ENCODE data around the gene GRID1.
"Not testable (repeated sequence)": the region's sequence is repeated elsewhere in the genome, so short reads cannot be mapped to it uniquely, and the experiment has no call there.

Gene GRID1

GRCh38 chr10:85789982-85790789 lies 576.4 kb downstream of the GRID1 start:
- no peak for DNase-seq (ENCODE audit: low read depth in 1 of 2, low spot score in 1 of 2)

DNA sequence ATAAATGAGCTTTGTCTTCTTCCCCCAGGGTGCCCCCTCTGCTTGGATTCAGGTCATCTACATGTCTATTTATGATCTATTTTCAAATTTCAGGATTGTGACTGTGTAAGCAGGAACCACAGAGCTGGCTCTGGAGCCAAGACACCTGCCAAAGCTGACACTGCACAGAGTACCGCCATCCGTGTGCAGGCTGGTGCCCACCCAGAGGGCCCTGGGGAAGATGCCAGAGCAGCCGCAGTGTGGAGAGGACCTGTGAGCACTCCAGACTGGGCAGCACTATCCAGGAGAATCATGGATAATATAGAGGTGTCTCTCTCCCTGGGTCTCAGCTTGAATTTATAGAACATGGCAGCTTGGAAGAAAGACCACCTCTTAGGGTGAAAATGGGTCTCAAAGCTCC lies 577.5 kb downstream of the GRID1 start:
- no peak for DNase-seq (ENCODE audit: low read depth in 1 of 2, low spot score in 1 of 2)

- no peak for DNase-seq (ENCODE audit: low read depth in 1 of 2, low spot score in 1 of 2)
Measured at GRCh38 chr10:85788570-85788969, 578.0 kb downstream of the GRID1 start.

DNA sequence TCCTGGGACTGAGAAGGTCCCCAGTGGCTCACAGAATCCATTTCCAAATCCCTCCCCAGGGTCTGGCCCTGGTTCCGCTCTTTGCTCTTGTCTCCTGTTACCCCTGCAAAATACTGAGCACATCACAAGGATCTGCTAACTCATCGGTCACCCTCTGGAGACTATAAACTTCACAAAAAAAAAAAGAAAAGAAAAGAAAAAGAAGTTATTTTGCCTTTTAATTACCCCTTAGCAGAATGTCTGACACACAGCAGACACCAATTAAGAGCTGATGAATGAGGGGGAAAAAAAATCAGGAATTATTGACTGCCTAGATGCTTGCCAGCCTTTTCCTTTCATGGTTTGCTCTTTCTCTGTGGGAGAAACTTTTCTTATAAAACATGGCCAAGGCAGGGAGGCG lies 578.7 kb downstream of the GRID1 start:
- DNase-seq (ENCODE audit: low read depth in 1 of 2, low spot score in 1 of 2) = no peak

- DNase-seq (ENCODE audit: low read depth in 1 of 2, low spot score in 1 of 2) = no peak
Measured at GRCh38 chr10:85787393-85787792, 579.2 kb downstream of the GRID1 start.

DNA sequence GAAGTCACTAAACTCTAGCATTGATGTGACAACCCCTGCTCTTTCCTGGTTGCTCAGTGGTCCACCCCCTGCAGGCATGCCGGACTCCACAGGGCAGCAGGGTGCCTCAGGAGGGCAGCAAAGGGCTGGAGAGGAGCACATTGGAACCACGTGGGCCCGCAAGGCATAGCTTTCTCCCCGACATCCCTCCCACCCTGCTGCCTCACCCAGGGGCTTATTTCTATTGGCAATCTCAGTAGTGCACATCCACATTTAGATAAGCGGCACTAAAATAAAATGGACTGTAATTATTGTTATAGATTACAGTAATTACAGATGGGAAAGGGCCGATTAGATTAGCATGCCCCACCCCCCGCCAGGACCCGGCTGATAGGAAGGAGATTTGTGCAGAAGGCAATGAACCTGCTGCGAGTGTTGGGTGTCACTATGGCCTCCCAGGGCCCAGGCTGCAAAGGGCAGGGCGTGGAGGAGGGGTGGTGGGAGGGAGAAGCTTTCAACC lies 580.1 kb downstream of the GRID1 start:
- no peak for DNase-seq (ENCODE audit: low read depth in 1 of 2, low spot score in 1 of 2)

GRCh38 chr10:85784792-85785191 lies 581.8 kb downstream of the GRID1 start:
- no peak for DNase-seq (ENCODE audit: low read depth in 1 of 2, low spot score in 1 of 2)

- no peak for DNase-seq (ENCODE audit: low read depth in 1 of 2, low spot score in 1 of 2)
Measured at GRCh38 chr10:85781404-85781803, 585.2 kb downstream of the GRID1 start.

- DNase-seq (ENCODE audit: low read depth in 1 of 2, low spot score in 1 of 2) = no peak
Measured at GRCh38 chr10:85778074-85778473, 588.5 kb downstream of the GRID1 start.

DNA sequence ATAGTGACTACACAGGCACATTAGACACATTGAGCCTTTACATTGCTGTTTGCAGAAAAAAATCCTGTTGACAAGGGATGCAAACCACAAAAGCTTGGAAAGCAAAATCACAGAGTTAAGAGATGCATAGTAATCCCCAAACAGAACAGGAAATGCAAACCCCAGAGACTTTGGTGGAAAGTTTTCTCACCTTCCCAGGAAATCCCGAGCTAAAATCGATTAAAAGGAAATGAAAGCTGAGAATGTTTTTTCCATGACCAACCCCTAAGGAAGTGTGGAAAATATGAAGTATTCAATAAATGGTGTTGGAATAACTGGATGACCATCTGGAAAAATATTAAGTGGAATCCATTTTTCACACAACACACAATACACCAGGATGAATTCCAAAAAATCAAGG lies 598.7 kb downstream of the GRID1 start:
- no peak for DNase-seq (ENCODE audit: low read depth in 1 of 2, low spot score in 1 of 2)

- DNase-seq (ENCODE audit: low read depth in 1 of 2, low spot score in 1 of 2) = no peak
Measured at GRCh38 chr10:85764108-85764507, 602.5 kb downstream of the GRID1 start.

- DNase-seq (ENCODE audit: low read depth in 1 of 2, low spot score in 1 of 2) = no peak
Measured at GRCh38 chr10:85761906-85762445, 604.6 kb downstream of the GRID1 start.

GRCh38 chr10:85741626-85742300 lies 624.8 kb downstream of the GRID1 start:
- no peak for DNase-seq (ENCODE audit: low read depth in 1 of 2, low spot score in 1 of 2)

- no peak for DNase-seq (ENCODE audit: low read depth in 1 of 2, low spot score in 1 of 2)
Measured at GRCh38 chr10:85735997-85736396, 630.6 kb downstream of the GRID1 start.

DNA sequence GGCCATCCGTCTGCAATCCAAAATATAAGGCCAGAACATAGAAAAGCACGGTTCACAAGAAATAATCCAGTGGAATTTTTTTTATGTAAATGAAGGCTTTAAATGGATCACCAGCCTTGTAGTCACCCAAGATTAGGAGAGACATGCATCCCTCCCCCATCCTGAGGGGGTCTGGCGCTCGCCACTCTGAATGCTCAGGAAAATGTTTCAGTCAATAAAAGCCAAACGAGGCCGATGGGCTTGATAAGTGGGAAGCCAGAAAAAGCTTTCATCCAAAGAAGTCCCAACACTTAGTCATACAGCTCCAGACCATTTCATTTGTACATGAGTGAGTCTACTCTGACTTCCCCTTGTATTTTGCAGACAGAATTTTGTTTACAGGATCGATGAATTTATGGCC lies 631.8 kb downstream of the GRID1 start:
- DNase-seq (ENCODE audit: low read depth in 1 of 2, low spot score in 1 of 2) = no peak

GRCh38 chr10:85724215-85724614 lies 642.4 kb downstream of the GRID1 start:
- no peak for DNase-seq (ENCODE audit: low read depth in 1 of 2, low spot score in 1 of 2)

GRCh38 chr10:85720931-85721590 lies 645.5 kb downstream of the GRID1 start:
- no peak for DNase-seq (ENCODE audit: low read depth in 1 of 2, low spot score in 1 of 2)

GRCh38 chr10:85719408-85719807 lies 647.2 kb downstream of the GRID1 start:
- DNase-seq (ENCODE audit: low read depth in 1 of 2, low spot score in 1 of 2) = no peak

DNA sequence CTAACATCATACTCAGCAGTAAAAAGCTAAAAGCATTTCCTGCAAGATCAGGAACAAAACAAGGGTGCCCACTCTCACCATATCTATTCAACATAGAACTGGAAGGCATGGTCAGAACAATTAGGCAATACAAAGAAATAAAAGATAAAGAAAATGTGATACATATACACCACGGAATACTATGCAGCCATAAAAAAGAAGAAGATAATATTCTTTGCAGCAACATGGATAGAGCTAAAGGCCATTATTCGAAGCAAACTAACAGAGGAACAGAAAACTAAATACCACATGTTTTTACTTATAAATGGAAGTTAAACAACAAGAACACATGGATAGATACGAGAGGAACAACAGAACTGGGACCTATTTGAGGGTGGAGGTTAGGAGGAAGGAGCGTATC lies 652.7 kb downstream of the GRID1 start:
- DNase-seq (ENCODE audit: low read depth in 1 of 2, low spot score in 1 of 2) = no peak

DNA sequence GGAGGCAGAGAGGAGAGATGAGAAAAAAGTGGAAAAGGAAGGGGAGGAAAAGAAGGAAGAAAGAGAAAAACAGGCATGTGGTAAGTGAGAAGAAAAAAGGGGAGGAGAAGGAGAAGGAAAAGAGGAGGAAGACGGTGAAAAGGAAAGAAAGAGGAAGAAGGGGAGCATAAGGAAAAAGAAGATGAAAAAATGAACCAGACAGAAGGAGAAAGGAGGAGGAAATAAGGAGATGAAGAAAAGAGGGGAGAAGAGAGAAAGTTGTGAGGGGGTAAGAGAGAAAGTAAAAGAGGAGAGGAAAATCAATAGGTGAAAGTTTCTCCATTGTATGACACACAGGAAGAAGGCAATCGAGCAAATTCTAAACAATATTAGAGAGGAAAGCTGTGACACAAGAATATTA lies 663.8 kb downstream of the GRID1 start:
- no peak for DNase-seq (ENCODE audit: low read depth in 1 of 2, low spot score in 1 of 2)

DNA sequence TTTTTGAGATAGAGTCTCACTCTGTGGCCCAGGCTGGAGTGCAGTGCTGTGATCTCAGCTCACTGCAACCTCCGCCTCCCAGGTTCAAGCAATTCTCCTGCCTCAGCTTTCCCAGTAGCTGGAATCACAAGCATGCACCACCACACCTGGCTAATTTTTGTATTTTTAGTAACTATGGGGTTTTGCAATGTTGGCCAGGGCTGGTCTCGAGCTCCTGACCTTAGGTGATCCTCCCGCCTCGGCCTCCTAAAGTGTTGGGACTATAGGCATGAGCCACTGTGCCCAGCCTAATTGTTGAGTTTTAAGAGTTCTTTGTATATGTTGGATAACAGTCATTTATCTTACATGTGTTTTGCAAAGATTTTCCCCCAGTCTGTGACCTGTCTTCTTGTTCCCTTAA lies 667.5 kb downstream of the GRID1 start:
- DNase-seq (ENCODE audit: low read depth in 1 of 2, low spot score in 1 of 2) = not testable (repeated sequence)

- no peak for DNase-seq (ENCODE audit: low read depth in 1 of 2, low spot score in 1 of 2)
Measured at GRCh38 chr10:85696893-85697292, 669.7 kb downstream of the GRID1 start.
